Progenitor cell of endocrine pancreas (in vitro differentiated cells): ENCODE data around the gene ALDOA. TPM values are rescaled to one million over a fixed set of nuclear protein-coding genes. Genes with fewer than 3 reads are reported as not detected.

Experiments
- DNase-seq: peaks from one replicate; pipeline ENCODE4 v3.0.0; 2021; ENCODE audit warnings: low spot score; ENCODE audit not compliant: unreplicated experiment
- H3K27ac Mint-ChIP-seq: 2 replicates; pipeline ENCODE4 v1.8.0; 2021; ENCODE audit warnings: mild to moderate bottlenecking, moderate library complexity, mixed read lengths
- H3K27me3 Mint-ChIP-seq: 2 replicates; pipeline ENCODE4 v1.8.0; 2021; ENCODE audit warnings: mixed read lengths
- H3K36me3 Mint-ChIP-seq: 2 replicates; pipeline ENCODE4 v1.8.0; 2022; ENCODE audit warnings: mixed read lengths; ENCODE audit not compliant: insufficient read depth
- H3K4me1 Mint-ChIP-seq: 2 replicates; pipeline ENCODE4 v1.8.0; 2021; ENCODE audit warnings: low read depth, mixed read lengths
- H3K4me3 Mint-ChIP-seq: 2 replicates; pipeline ENCODE4 v1.8.0; 2021; ENCODE audit warnings: low read depth, mild to moderate bottlenecking, moderate library complexity, mixed read lengths
- H3K9me3 Mint-ChIP-seq: 2 replicates; pipeline ENCODE4 v1.8.0; 2021; ENCODE audit warnings: low read depth, mixed read lengths
- CTCF ChIP-seq: fragments of 200-600 bp; sonication (generic); IDR thresholded peaks from one replicate; pipeline ENCODE4 v1.5.0; 2021; ENCODE audit warnings: antibody characterized with exemption, mild to moderate bottlenecking; ENCODE audit not compliant: unreplicated experiment
- total RNA-seq: library from RNA; stranded (reverse); gene quantifications from 2 replicates; pipeline ENCODE4 v1.2.1, GENCODE V29; 2021

ALDOA gene
- total RNA-seq, 1 donor from 2014 or later: 273 TPM

GRCh38 chr16:30022887-30023286 is 42.7 kb upstream of the ALDOA start, which contains the start of gene C16orf92:
C16orf92 (plus strand) TSS chr16:30023198; CDS start chr16:30023341, 143 bp downstream.
- Mint-ChIP-seq H3K4me1 (no peaks in the 10 kb centered on the region), H3K27ac (no peak within 1 kb of the TSS), H3K9me3 (no peaks in the 10 kb centered on the region), H3K36me3 (no peaks in the 10 kb centered on the region), H3K4me3 (no peak within 1 kb of the TSS), H3K27me3 (peaks cover 29% of the 10 kb centered on the region)
- TF ChIP-seq CTCF: no peak
- DNase-seq: no peak

GRCh38 chr16:30023586-30023985 is 42.0 kb upstream of the ALDOA start:
- Mint-ChIP-seq H3K36me3 (no peaks in the 10 kb centered on the region), H3K4me3 (no peak overlapping the region), H3K4me1 (no peaks in the 10 kb centered on the region), H3K27ac (no peak overlapping the region), H3K27me3 (peaks cover 32% of the 10 kb centered on the region), H3K9me3 (no peaks in the 10 kb centered on the region)
- DNase-seq: no peak
- no peak for TF ChIP-seq CTCF

GRCh38 chr16:30024451-30024850 is 41.1 kb upstream of the ALDOA start:
- DNase-seq: no peak
- H3K36me3 Mint-ChIP-seq: no peaks in the 10 kb centered on the region
- no peaks in the 10 kb centered on the region for H3K4me1 Mint-ChIP-seq
- no peak overlapping the region for H3K27ac Mint-ChIP-seq
- H3K27me3 Mint-ChIP-seq: peaks cover 35% of the 10 kb centered on the region
- no peak for TF ChIP-seq CTCF
- H3K9me3 Mint-ChIP-seq: no peaks in the 10 kb centered on the region
- no peak overlapping the region for H3K4me3 Mint-ChIP-seq

- Mint-ChIP-seq H3K36me3 (no peaks in the 10 kb centered on the region), H3K4me1 (no peaks in the 10 kb centered on the region), H3K27ac (no peak overlapping the region), H3K27me3 (peaks cover 42% of the 10 kb centered on the region), H3K9me3 (no peaks in the 10 kb centered on the region), H3K4me3 (no peak overlapping the region)
- DNase-seq: no peak
- no peak for TF ChIP-seq CTCF
Measured at GRCh38 chr16:30025156-30025555, 40.4 kb upstream of the ALDOA start.

GRCh38 chr16:30025574-30025973 is 40.0 kb upstream of the ALDOA start:
- Mint-ChIP-seq H3K9me3 (no peaks in the 10 kb centered on the region), H3K4me1 (no peaks in the 10 kb centered on the region), H3K27me3 (peaks cover 45% of the 10 kb centered on the region), H3K27ac (no peak overlapping the region), H3K4me3 (no peak overlapping the region), H3K36me3 (no peaks in the 10 kb centered on the region)
- no peak for DNase-seq
- no peak for TF ChIP-seq CTCF
